A549 (cell line): ENCODE data around the gene ARHGAP10. TPM values are rescaled to one million over a fixed set of nuclear protein-coding genes. Genes with fewer than 3 reads are reported as not detected.

Experiments
- ATAC-seq, 2 experiments: fragments of 200-7000 bp in 1 of 2; fragments of >200 bp in 1 of 2; cut with Nextera tagmentation in 1 of 2; cut with Tn5 transposase in 1 of 2; 3 replicates each; pipeline versions ENCODE4 v1.8.0 to v1.9.1; 2018 to 2020; ENCODE audit warnings: mild to moderate bottlenecking in 1 of 2, moderate library complexity in 1 of 2
- CTCF ChIA-PET: fragments of 300-600 bp; sonication (Branson Sonifier 250); formaldehyde crosslinking; extraction: SDS; loops from one replicate; lab custom pipeline; 2021; ENCODE audit warnings: antibody characterized with exemption, inconsistent platforms; lab: Yijun Ruan, JAX
- POLR2A ChIA-PET: fragments of 350-600 bp; formaldehyde crosslinking; extraction: SDS; loops from one replicate; lab custom pipeline; 2021; ENCODE audit warnings: antibody characterized with exemption, inconsistent platforms; lab: Yijun Ruan, JAX
- DNase-seq, 2 experiments: peaks; one replicate each; pipeline versions ENCODE4 v3.0.0 to v3.0.0-alpha.2; 2011 to 2016; ENCODE audit warnings: low read depth in 1 of 2, low spot score in 1 of 2
- FAIRE-seq: peaks from 2 replicates; lab custom pipeline; 2011; peaks lifted over from hg19 to GRCh38; lab: Jason Lieb, UNC
- H3K27ac ChIP-seq, 2 experiments: fragments of >200 bp; sonication (Bioruptor Twin); formaldehyde crosslinking; 3 replicates each; pipeline ENCODE4 v1.5.1; 2016 to 2017
- H3K4me1 ChIP-seq: fragments of >200 bp; sonication (Bioruptor Twin); formaldehyde crosslinking; 3 replicates; pipeline ENCODE4 v1.6.1; 2016
- H3K4me2 ChIP-seq: fragments of >200 bp; sonication (Bioruptor Twin); formaldehyde crosslinking; 3 replicates; pipeline ENCODE4 v1.6.1; 2016
- H3K4me3 ChIP-seq: fragments of >200 bp; sonication (Bioruptor Twin); formaldehyde crosslinking; 3 replicates; pipeline ENCODE4 v1.5.1; 2016
- H3K9me3 ChIP-seq: fragments of >200 bp; sonication (Bioruptor Twin); formaldehyde crosslinking; 3 replicates; pipeline ENCODE4 v1.6.1; 2016
- ATOH8 ChIP-seq: fragments of 250-450 bp; sonication (Bioruptor Pico); IDR thresholded peaks from 2 replicates; pipeline ENCODE4 v1.5.0; 2020; ENCODE audit warnings: low read depth, mild to moderate bottlenecking, moderate library complexity
- CBX2 ChIP-seq: fragments of 200-600 bp; sonication (generic); IDR thresholded peaks from 2 replicates; pipeline ENCODE4 v1.6.1; 2016; ENCODE audit warnings: low read depth, mild to moderate bottlenecking, borderline replicate concordance
- CHD2 ChIP-seq: fragments of 150-350 bp; IDR thresholded peaks from 2 replicates; pipeline ENCODE4 v1.6.1; 2014; ENCODE audit warnings: low read length; ENCODE audit not compliant: partially characterized antibody
- CHD4 ChIP-seq: fragments of 200-600 bp; sonication (generic); IDR thresholded peaks from 2 replicates; pipeline ENCODE4 v1.6.1; 2016; ENCODE audit warnings: antibody characterized with exemption, mild to moderate bottlenecking, borderline replicate concordance
- EHF ChIP-seq: fragments of 250-450 bp; sonication (Bioruptor Pico); IDR thresholded peaks from 2 replicates; pipeline ENCODE4 v1.5.0; 2020; ENCODE audit warnings: mild to moderate bottlenecking
- FOSL2 ChIP-seq, 2 experiments: fragments of 450-650 bp in 1 of 2; fragments of >200 bp in 1 of 2; sonication (Bioruptor Twin) in 1 of 2; formaldehyde crosslinking; IDR thresholded peaks; 2 replicates each; pipeline versions ENCODE4 v1.5.0 to v1.6.1; 2016 to 2020; ENCODE audit warnings: mild to moderate bottlenecking in 1 of 2, moderate library complexity in 1 of 2
- FOXS1 ChIP-seq: fragments of 250-450 bp; sonication (Bioruptor Pico); IDR thresholded peaks from 2 replicates; pipeline ENCODE4 v1.5.0; 2020; ENCODE audit warnings: mild to moderate bottlenecking, moderate library complexity
- HDAC2 ChIP-seq: fragments of 200-600 bp; sonication (generic); IDR thresholded peaks from 2 replicates; pipeline ENCODE4 v1.6.1; 2016
- HES2 ChIP-seq: fragments of >200 bp; sonication (Bioruptor Twin); formaldehyde crosslinking; IDR thresholded peaks from 2 replicates; pipeline ENCODE4 v1.6.1; 2016
- HOXB13 ChIP-seq: fragments of 250-450 bp; sonication (Bioruptor Pico); IDR thresholded peaks from 2 replicates; pipeline ENCODE4 v1.5.0; 2020; ENCODE audit warnings: low read depth, mild to moderate bottlenecking, moderate library complexity
- KDM1A ChIP-seq: fragments of 200-600 bp; sonication (generic); IDR thresholded peaks from 2 replicates; pipeline ENCODE4 v1.6.1; 2016; ENCODE audit warnings: low read depth, mild to moderate bottlenecking
- KDM5A ChIP-seq: fragments of 200-600 bp; sonication (generic); IDR thresholded peaks from 2 replicates; pipeline ENCODE4 v1.6.1; 2016; ENCODE audit warnings: antibody characterized with exemption, mild to moderate bottlenecking
- MAZ ChIP-seq: fragments of 150-350 bp; IDR thresholded peaks from 2 replicates; pipeline ENCODE4 v1.6.1; 2014; ENCODE audit warnings: antibody characterized with exemption, low read depth, low read length, borderline replicate concordance
- MYC ChIP-seq: IDR thresholded peaks from 2 replicates; pipeline ENCODE4 v1.6.1; 2012; ENCODE audit warnings: mild to moderate bottlenecking, inconsistent platforms, low read length, improper control_type of control experiment, borderline replicate concordance
- NFE2L2 ChIP-seq: fragments of 150-350 bp; conservative IDR thresholded peaks from 2 replicates; pipeline ENCODE4 v1.6.1; 2014; ENCODE audit warnings: low read length
- PHF8 ChIP-seq: fragments of 200-600 bp; sonication (generic); IDR thresholded peaks from 2 replicates; pipeline ENCODE4 v1.6.1; 2016; ENCODE audit warnings: low read depth, mild to moderate bottlenecking, antibody characterized with exemption, moderate library complexity, borderline replicate concordance
- POLR2A ChIP-seq: IDR thresholded peaks from 2 replicates; pipeline ENCODE4 v1.6.1; 2012; ENCODE audit warnings: mild to moderate bottlenecking, low read length
- RAD21 ChIP-seq, 2 experiments: fragments of >200 bp in 1 of 2; sonication (Bioruptor Twin) in 1 of 2; formaldehyde crosslinking in 1 of 2; IDR thresholded peaks in 1 of 2; conservative IDR thresholded peaks in 1 of 2; 2 replicates in 1 of 2; 3 replicates in 1 of 2; pipeline ENCODE4 v1.6.1; 2012 to 2018; ENCODE audit warnings: inconsistent platforms in 1 of 2
- RARB ChIP-seq: fragments of 250-450 bp; sonication (Bioruptor Pico); IDR thresholded peaks from 2 replicates; pipeline ENCODE4 v1.8.0; 2021; ENCODE audit warnings: mild to moderate bottlenecking, moderate library complexity
- RCOR1 ChIP-seq: fragments of 150-350 bp; IDR thresholded peaks from 2 replicates; pipeline ENCODE4 v1.6.1; 2014; ENCODE audit warnings: antibody characterized with exemption, low read length, low read depth
- RFX5 ChIP-seq: fragments of 450-650 bp; IDR thresholded peaks from 2 replicates; pipeline ENCODE4 v1.7.1; 2014; ENCODE audit warnings: antibody characterized with exemption, mild to moderate bottlenecking, moderate library complexity
- SMC3 ChIP-seq: fragments of >200 bp; sonication (Bioruptor Twin); formaldehyde crosslinking; IDR thresholded peaks from 3 replicates; pipeline ENCODE4 v1.6.1; 2018; ENCODE audit warnings: inconsistent platforms
- TP53 ChIP-seq: fragments of 250-450 bp; sonication (Bioruptor Pico); IDR thresholded peaks from 2 replicates; pipeline ENCODE4 v1.5.0; 2021; ENCODE audit warnings: mild to moderate bottlenecking, moderate library complexity
- ZC3H11A ChIP-seq: fragments of 450-650 bp; IDR thresholded peaks from 2 replicates; pipeline ENCODE4 v1.6.1; 2014; ENCODE audit warnings: antibody characterized with exemption, mild to moderate bottlenecking
- ZFP36 ChIP-seq: fragments of 450-650 bp; IDR thresholded peaks from 2 replicates; pipeline ENCODE4 v1.6.1; 2014; ENCODE audit warnings: borderline replicate concordance; ENCODE audit not compliant: partially characterized antibody
- WGBS: methylation state at CpG from one replicate; pipeline ENCODE4 v1.1.6; 2017; ENCODE audit errors: missing lambda C conversion rate; 5-methylcytosine and 5-hydroxymethylcytosine counted together
- polyA plus RNA-seq, 4 experiments: library from polyadenylated mRNA; depleted of rRNA in 3 of 4; stranded (reverse); fragments of >200 nt; fragmentation: RNase III in 1 of 4; extraction: RNeasy Plus Mini Kit Qiagen cat#74134 plus additional on column Dnase treatment in 1 of 4; gene quantifications; 2 replicates in 3 of 4; 3 replicates in 1 of 4; pipeline ENCODE4 v1.2.3, GENCODE V29; 2011 to 2017
- TF ChIP-seq, protein P1 (sequence below): IDR thresholded peaks from 2 replicates; pipeline ENCODE4 v1.6.1; 2012
- TF ChIP-seq, protein P2 (sequence below): fragments of >200 bp; sonication (Bioruptor Twin); formaldehyde crosslinking; IDR thresholded peaks from 3 replicates; pipeline ENCODE4 v1.6.1; 2016
- TF ChIP-seq, protein P3 (sequence below): IDR thresholded peaks from 2 replicates; pipeline ENCODE4 v1.6.1; 2012
- TF ChIP-seq, protein P4 (sequence below): fragments of 450-650 bp; IDR thresholded peaks from 2 replicates; pipeline ENCODE4 v1.6.1; 2014; ENCODE audit warnings: antibody characterized with exemption

The ARHGAP10 gene
- polyA plus RNA-seq, 2 of the 4 experiments (the other 2 are of a cell fraction), result 7.0 to 7.2 TPM

GRCh38 chr4:147968641-147969040 is 236.8 kb downstream of the ARHGAP10 start (continued):
- TF ChIP-seq, protein P1, sequence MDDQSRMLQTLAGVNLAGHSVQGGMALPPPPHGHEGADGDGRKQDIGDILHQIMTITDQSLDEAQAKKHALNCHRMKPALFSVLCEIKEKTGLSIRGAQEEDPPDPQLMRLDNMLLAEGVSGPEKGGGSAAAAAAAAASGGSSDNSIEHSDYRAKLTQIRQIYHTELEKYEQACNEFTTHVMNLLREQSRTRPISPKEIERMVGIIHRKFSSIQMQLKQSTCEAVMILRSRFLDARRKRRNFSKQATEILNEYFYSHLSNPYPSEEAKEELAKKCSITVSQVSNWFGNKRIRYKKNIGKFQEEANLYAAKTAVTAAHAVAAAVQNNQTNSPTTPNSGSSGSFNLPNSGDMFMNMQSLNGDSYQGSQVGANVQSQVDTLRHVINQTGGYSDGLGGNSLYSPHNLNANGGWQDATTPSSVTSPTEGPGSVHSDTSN, result no peak
- TF ChIP-seq HES2 (no peak), SMC3 (no peak)

DNA sequence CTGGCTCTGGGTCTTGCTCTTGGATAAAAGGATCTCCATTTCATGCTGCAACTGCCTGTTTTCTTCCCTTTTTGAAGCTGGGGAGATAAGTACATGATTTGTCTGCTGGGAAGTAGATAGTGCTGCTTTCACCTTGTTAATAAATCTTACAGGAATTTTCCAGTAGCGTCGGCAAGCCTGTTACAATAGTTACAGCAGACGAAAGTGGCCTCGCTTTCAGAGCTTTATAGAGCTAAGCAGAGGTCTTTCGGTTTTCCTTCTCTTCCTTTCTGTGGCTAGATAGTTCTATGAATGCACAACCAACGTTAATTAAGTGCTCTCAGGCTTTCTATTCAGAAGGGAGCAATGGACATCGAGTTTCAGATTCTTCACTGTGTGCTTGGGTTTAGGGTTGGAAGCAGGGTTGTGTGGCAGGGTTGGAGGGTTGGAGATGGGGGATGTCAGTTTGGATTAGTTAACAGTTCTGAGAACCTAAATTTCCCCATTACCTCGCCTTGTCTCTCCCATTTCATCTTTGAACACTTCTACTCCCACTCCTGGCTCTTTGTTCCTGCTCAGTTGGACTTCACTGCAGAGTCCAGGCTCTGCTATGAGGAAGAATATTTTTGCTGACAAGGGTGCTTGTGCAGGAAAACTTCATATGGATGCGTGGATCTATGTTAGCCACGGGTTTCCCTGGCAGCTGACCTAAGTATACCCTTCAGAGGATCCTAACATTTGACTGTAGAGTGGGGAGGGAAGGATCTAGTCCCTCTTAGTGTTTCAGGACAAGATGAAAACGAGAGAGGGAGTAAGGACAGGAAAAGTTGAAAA is 237.9 kb downstream of the ARHGAP10 start:
- Histone ChIP-seq H3K27ac (no peak overlapping the region), H3K4me1 (0 out of 3 replicates have a peak, but pooled peaks cover 4% of the 10 kb centered on the region), H3K4me3 (no peak overlapping the region), H3K4me2 (no peak overlapping the region), H3K9me3 (no peaks in the 10 kb centered on the region)
- ChIA-PET CTCF (interaction anchor here (0.6 to 1.4 kb wide), 2 partner anchors 103 to 1237 kb away, joined by 3 to 5 read pairs; no protein-coding TSS in a partner anchor), POLR2A (no interaction called here)
- DNase-seq (no peak), FAIRE-seq (no peak), ATAC-seq (no peak)
- TF ChIP-seq, protein P2, sequence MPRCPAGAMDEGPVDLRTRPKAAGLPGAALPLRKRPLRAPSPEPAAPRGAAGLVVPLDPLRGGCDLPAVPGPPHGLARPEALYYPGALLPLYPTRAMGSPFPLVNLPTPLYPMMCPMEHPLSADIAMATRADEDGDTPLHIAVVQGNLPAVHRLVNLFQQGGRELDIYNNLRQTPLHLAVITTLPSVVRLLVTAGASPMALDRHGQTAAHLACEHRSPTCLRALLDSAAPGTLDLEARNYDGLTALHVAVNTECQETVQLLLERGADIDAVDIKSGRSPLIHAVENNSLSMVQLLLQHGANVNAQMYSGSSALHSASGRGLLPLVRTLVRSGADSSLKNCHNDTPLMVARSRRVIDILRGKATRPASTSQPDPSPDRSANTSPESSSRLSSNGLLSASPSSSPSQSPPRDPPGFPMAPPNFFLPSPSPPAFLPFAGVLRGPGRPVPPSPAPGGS, result no peak
- TF ChIP-seq CHD4, result no peak
- no peak for TF ChIP-seq KDM5A
- TF ChIP-seq HDAC2, result no peak
- TF ChIP-seq RFX5, result no peak
- TF ChIP-seq, protein P3, sequence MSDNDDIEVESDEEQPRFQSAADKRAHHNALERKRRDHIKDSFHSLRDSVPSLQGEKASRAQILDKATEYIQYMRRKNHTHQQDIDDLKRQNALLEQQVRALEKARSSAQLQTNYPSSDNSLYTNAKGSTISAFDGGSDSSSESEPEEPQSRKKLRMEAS, result no peak
- TF ChIP-seq PHF8, result no peak
- no peak for TF ChIP-seq ATOH8 (CRISPR knock-in tag)
- TF ChIP-seq RARB (CRISPR knock-in tag), result no peak
- TF ChIP-seq CHD2, result no peak
- TF ChIP-seq TP53, result no peak
- no peak for TF ChIP-seq HOXB13 (CRISPR knock-in tag)
- no peak for TF ChIP-seq FOSL2 (IDR thresholded peaks at IDR 0.05)
- no peak for TF ChIP-seq FOSL2 (CRISPR knock-in tag; IDR thresholded peaks at IDR 0.05)
- no peak for TF ChIP-seq RAD21 (conservative IDR thresholded peaks at IDR 0.05 in 1 of 2, IDR thresholded peaks at IDR 0.05 in 1 of 2)
- TF ChIP-seq KDM1A, result no peak
- TF ChIP-seq NFE2L2, result no peak
- TF ChIP-seq MAZ, result no peak
- WGBS, result 89% methylated on average over 11 of the region's 11 CpGs

- Histone ChIP-seq H3K9me3 (no peaks in the 10 kb centered on the region), H3K4me1 (no peaks in the 10 kb centered on the region), H3K27ac (no peak overlapping the region), H3K4me2 (no peak overlapping the region), H3K4me3 (no peak overlapping the region)
- ChIA-PET CTCF (no interaction called here), POLR2A (no interaction called here)
- DNase-seq (no peak), ATAC-seq (no peak), FAIRE-seq (no peak)
- 94% methylated on average over 4 of the region's 4 CpGs for WGBS
- TF ChIP-seq EHF (no peak), ZC3H11A (no peak), HOXB13 (CRISPR knock-in tag) (no peak), FOXS1 (CRISPR knock-in tag) (no peak), PHF8 (no peak), RCOR1 (no peak), NFE2L2 (no peak), MYC (no peak), KDM1A (no peak), CBX2 (no peak), CHD2 (no peak), CHD4 (no peak), POLR2A (no peak), ZFP36 (no peak)
- TF ChIP-seq, protein P1, result no peak
- TF ChIP-seq, protein P4, sequence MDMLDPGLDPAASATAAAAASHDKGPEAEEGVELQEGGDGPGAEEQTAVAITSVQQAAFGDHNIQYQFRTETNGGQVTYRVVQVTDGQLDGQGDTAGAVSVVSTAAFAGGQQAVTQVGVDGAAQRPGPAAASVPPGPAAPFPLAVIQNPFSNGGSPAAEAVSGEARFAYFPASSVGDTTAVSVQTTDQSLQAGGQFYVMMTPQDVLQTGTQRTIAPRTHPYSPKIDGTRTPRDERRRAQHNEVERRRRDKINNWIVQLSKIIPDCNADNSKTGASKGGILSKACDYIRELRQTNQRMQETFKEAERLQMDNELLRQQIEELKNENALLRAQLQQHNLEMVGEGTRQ, result no peak
- TF ChIP-seq, protein P3, result no peak
These were observed 239.2 kb downstream of the ARHGAP10 start for GRCh38 chr4:147971116-147971515.
